ENCODE measurements around the gene SPI1. TPM values are rescaled to one million over a fixed set of nuclear protein-coding genes. Genes with fewer than 3 reads are reported as not detected.

Gene SPI1
- total and polyA plus RNA-seq, 12 donors, result 3.4 to 38.9 (median 7.5) TPM

GRCh38 chr11:47340010-47340409 lies 38.3 kb downstream of the SPI1 start:
- Histone ChIP-seq H3K27me3 (no peaks in the 10 kb centered on the region), H3K4me1 (peaks cover 0 to 97% (median 11%) of the 10 kb centered on the region in 9 donors), H3K4me3 (no peak overlapping the region), H3K9me3 (no peaks in the 10 kb centered on the region), H3K27ac (peak overlapping the region in 3 of 10 donors; percentile 48 to 73 (median 58)), H3K36me3 (peaks cover 0 to 94% (median 12%) of the 10 kb centered on the region in 9 donors)
- TF ChIP-seq CTCF (IDR thresholded peaks at IDR 0.05), result no peak
- no peak for DNase-seq
- WGBS, 2 donors, result 65 to 67% methylated on average over 9 of the region's 9 CpGs
- intact Hi-C loops (cut with DNase I), result no loop called here
- no peak for ATAC-seq

- no peak for DNase-seq
These were observed 39.7 kb downstream of the SPI1 start for GRCh38 chr11:47338396-47339241.

GRCh38 chr11:47337229-47337924 lies 41.0 kb downstream of the SPI1 start:
- DNase-seq (no peak), ATAC-seq (peak in 7 of 8 donors; percentile 0 to 20 (median 4))
- intact Hi-C loops (cut with DNase I), result no loop called here
- Histone ChIP-seq H3K4me1 (peaks cover 0 to 97% (median 19%) of the 10 kb centered on the region in 9 donors), H3K4me3 (no peak overlapping the region), H3K36me3 (peaks cover 0 to 98% (median 25%) of the 10 kb centered on the region in 9 donors), H3K27me3 (no peaks in the 10 kb centered on the region), H3K9me3 (no peaks in the 10 kb centered on the region), H3K27ac (peak overlapping the region in 6 of 10 donors; percentile 5 to 73 (median 36))
- TF ChIP-seq CTCF (IDR thresholded peaks at IDR 0.05), result no peak
- 72 to 74% methylated on average over 34 of the region's 34 CpGs for WGBS, 2 donors

More at GRCh38 chr11:47338396-47339241, 39.7 kb downstream of the SPI1 start:
- Histone ChIP-seq H3K27me3 (no peaks in the 10 kb centered on the region), H3K9me3 (no peaks in the 10 kb centered on the region), H3K27ac (peak overlapping the region in 7 of 10 donors; percentile 35 to 76 (median 58)), H3K4me1 (peaks cover 0 to 97% (median 8%) of the 10 kb centered on the region in 9 donors), H3K36me3 (peaks cover 0 to 96% (median 23%) of the 10 kb centered on the region in 9 donors), H3K4me3 (no peak overlapping the region)
- intact Hi-C loops (cut with DNase I), result no loop called here
- WGBS, 2 donors, result 74 to 78% methylated on average over 27 of the region's 27 CpGs
- ATAC-seq, result peak in 1 of 8 donors; percentile 1
- TF ChIP-seq CTCF (IDR thresholded peaks at IDR 0.05), result no peak

GRCh38 chr11:47336595-47336994 lies 41.8 kb downstream of the SPI1 start:
- H3K9me3 ChIP-seq, result no peaks in the 10 kb centered on the region
- no peak for TF ChIP-seq CTCF (IDR thresholded peaks at IDR 0.05)
- peak overlapping the region in 5 of 10 donors; percentile 27 to 51 (median 33) for H3K27ac ChIP-seq
- DNase-seq (no peak), ATAC-seq (no peak)
- no peak overlapping the region for H3K4me3 ChIP-seq
- no peaks in the 10 kb centered on the region for H3K27me3 ChIP-seq
- WGBS, 2 donors, result 69 to 79% methylated on average over 4 of the region's 4 CpGs
- intact Hi-C loops (cut with DNase I), result no loop called here
- peaks cover 2 to 98% (median 27%) of the 10 kb centered on the region in 9 donors for H3K4me1 ChIP-seq
- H3K36me3 ChIP-seq, result peaks cover 0 to 98% (median 30%) of the 10 kb centered on the region in 9 donors
